ENCODE data around the gene STOML2. TPM values are rescaled to one million over a fixed set of nuclear protein-coding genes. Genes with fewer than 3 reads are reported as not detected.

The STOML2 gene
- total RNA-seq, 5 donors from 2014 or later (not counting 1 experiment from before 2014, with no cell fraction given) = 35.8 to 58.2 (median 53.7) TPM

DNA sequence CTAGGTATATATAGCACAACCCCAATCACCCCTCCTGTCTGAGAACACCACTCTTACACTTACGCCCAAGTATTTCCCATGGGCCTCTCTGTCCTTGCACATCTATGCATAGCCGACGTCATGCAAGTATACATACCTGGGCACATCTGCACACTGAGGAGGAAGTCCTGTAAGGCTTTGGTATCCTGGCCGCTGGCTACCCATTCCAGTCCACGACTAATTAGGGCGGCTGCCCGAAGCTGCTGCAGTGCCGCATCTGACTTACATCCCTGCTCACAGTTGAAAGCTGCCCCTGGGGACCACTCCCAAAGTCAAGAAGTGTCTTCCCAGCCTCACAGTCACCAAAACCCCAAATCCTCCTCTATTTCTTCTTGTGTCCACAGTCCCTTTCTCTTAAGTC, 28.1 kb downstream of the STOML2 start:
- no peak for DNase-seq
- Histone ChIP-seq H3K36me3 (ENCODE audit: control insufficient read depth in 2 of 2, extremely low read depth in 1 of 2, insufficient read depth in 1 of 2, low read length in 1 of 2) (peaks cover 3 to 4% of the 10 kb centered on the region in 2 donors), H3K4me3 (ENCODE audit: control insufficient read depth in 1 of 2, extremely low read depth in 1 of 2, low read length in 1 of 2) (no peak overlapping the region), H3K4me1 (ENCODE audit: control insufficient read depth in 1 of 2, extremely low read depth in 1 of 2, insufficient read depth in 2 of 2, low read length in 2 of 2) (peaks cover 22 to 36% of the 10 kb centered on the region in 2 experiments), H3K27ac (ENCODE audit: low read length) (no peak overlapping the region), H3K9me3 (no peaks in the 10 kb centered on the region), H3K27me3 (replicated peaks in 1 of 2; ENCODE audit: control insufficient read depth in 2 of 2, extremely low read depth in 1 of 2, insufficient read depth in 2 of 2, low read length in 1 of 2) (no peaks in the 10 kb centered on the region)
- Mint-ChIP-seq H3K27ac (no peak overlapping the region), H3K27me3 (no peaks in the 10 kb centered on the region), H3K4me1 (peaks cover 33 to 46% (median 44%) of the 10 kb centered on the region in 3 donors), H3K36me3 (peaks cover 5% of the 10 kb centered on the region), H3K9me3 (no peaks in the 10 kb centered on the region), H3K4me3 (no peak overlapping the region)
- POLR2A ChIA-PET = no interaction called here
- CTCF ChIA-PET = no interaction called here
- ATAC-seq (replicated peaks in 1 of 4) = no peak
- 100% methylated on average over 5 of the region's 8 CpGs for WGBS (ENCODE audit: insufficient coverage)

GRCh38 chr9:35074141-35074540, 28.8 kb downstream of the STOML2 start:
- H3K4me1 Mint-ChIP-seq = peaks cover 38 to 51% (median 50%) of the 10 kb centered on the region in 3 donors
- Histone ChIP-seq H3K4me1 (ENCODE audit: control insufficient read depth in 1 of 2, extremely low read depth in 1 of 2, insufficient read depth in 2 of 2, low read length in 2 of 2) (peaks cover 20 to 38% of the 10 kb centered on the region in 2 experiments), H3K36me3 (ENCODE audit: control insufficient read depth in 2 of 2, extremely low read depth in 1 of 2, insufficient read depth in 1 of 2, low read length in 1 of 2) (peaks cover 3 to 6% of the 10 kb centered on the region in 2 donors), H3K9me3 (no peaks in the 10 kb centered on the region), H3K27me3 (replicated peaks in 1 of 2; ENCODE audit: control insufficient read depth in 2 of 2, extremely low read depth in 1 of 2, insufficient read depth in 2 of 2, low read length in 1 of 2) (no peaks in the 10 kb centered on the region), H3K27ac (ENCODE audit: low read length) (no peak overlapping the region), H3K4me3 (ENCODE audit: control insufficient read depth in 1 of 2, extremely low read depth in 1 of 2, low read length in 1 of 2) (no peak overlapping the region)
- H3K4me3 Mint-ChIP-seq = no peak overlapping the region
- H3K27me3 Mint-ChIP-seq = no peaks in the 10 kb centered on the region
- no peak for ATAC-seq (replicated peaks in 1 of 4)
- 100% methylated on average over 2 of the region's 6 CpGs for WGBS (ENCODE audit: insufficient coverage)
- H3K36me3 Mint-ChIP-seq = peaks cover 5% of the 10 kb centered on the region
- DNase-seq = no peak
- ChIA-PET CTCF (no interaction called here), POLR2A (no interaction called here)
- H3K27ac Mint-ChIP-seq = no peak overlapping the region
- H3K9me3 Mint-ChIP-seq = no peaks in the 10 kb centered on the region

DNA sequence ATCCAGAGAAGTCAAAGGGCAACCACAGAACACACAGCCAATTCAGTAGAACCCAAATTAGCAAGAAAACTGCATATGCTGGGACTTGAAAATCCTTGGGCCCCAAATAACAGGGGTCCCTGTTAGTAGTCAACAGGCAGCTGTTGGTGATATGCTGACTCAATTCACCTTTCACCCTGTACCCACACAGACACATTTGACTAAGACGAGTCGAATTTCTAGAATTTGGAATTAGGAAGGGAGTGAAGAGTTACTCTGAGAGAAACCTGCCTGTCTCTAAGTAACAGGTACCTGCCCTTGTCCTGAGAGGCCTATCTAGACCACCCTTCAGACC, 29.7 kb downstream of the STOML2 start:
- no peaks in the 10 kb centered on the region for H3K9me3 Mint-ChIP-seq
- peak overlapping the region in 1 of 2 donors; percentile 75 for H3K4me3 ChIP-seq (ENCODE audit: control insufficient read depth in 1 of 2, extremely low read depth in 1 of 2, low read length in 1 of 2)
- CTCF ChIA-PET = no interaction called here

GRCh38 chr9:35072461-35073278, 30.3 kb downstream of the STOML2 start, which contains the start of gene VCP:
Gene VCP, minus strand, starts transcription at chr9:35072625. Its CDS starts 272 bp downstream, at chr9:35072353.
- peaks cover 15 to 44% of the 10 kb centered on the region in 2 experiments for H3K4me1 ChIP-seq (ENCODE audit: control insufficient read depth in 1 of 2, extremely low read depth in 1 of 2, insufficient read depth in 2 of 2, low read length in 2 of 2)
- H3K4me1 Mint-ChIP-seq = peaks cover 42 to 51% (median 50%) of the 10 kb centered on the region in 3 donors
- peaks cover 11% of the 10 kb centered on the region for H3K36me3 Mint-ChIP-seq
- peak within 1 kb of the TSS; percentile 94 to 95 for H3K27ac Mint-ChIP-seq
- no peaks in the 10 kb centered on the region for H3K9me3 Mint-ChIP-seq
- ChIA-PET POLR2A (interaction anchor here in 1 of 2 donors (0.6 to 0.8 kb wide), 3 partner anchors 19 to 709 kb away, joined by 4 to 5 read pairs (median 4); partner anchors contain the start of gene DNAJB5), CTCF (interaction anchor here (0.6 to 2.6 kb wide), 8 partner anchors 21 to 531 kb away, joined by 3 to 17 read pairs (median 4); partner anchors contain the start of gene PIGO (in 1 of the 2))
- H3K27me3 Mint-ChIP-seq = no peaks in the 10 kb centered on the region
- peak; percentile 91 to 93 (median 92) for ATAC-seq (replicated peaks in 1 of 4)
- WGBS (ENCODE audit: insufficient coverage) = 2% methylated on average over 48 of the region's 54 CpGs
- H3K27ac ChIP-seq (ENCODE audit: low read length) = peak within 1 kb of the TSS; percentile 87
- peaks cover 3 to 21% of the 10 kb centered on the region in 2 donors for H3K36me3 ChIP-seq (ENCODE audit: control insufficient read depth in 2 of 2, extremely low read depth in 1 of 2, insufficient read depth in 1 of 2, low read length in 1 of 2)
- H3K27me3 ChIP-seq (replicated peaks in 1 of 2; ENCODE audit: control insufficient read depth in 2 of 2, extremely low read depth in 1 of 2, insufficient read depth in 2 of 2, low read length in 1 of 2) = no peaks in the 10 kb centered on the region
- H3K4me3 Mint-ChIP-seq = peak within 1 kb of the TSS; percentile 87 to 91 (median 91)
- H3K9me3 ChIP-seq = no peaks in the 10 kb centered on the region
- peak; percentile 85 to 98 (median 97) for DNase-seq
- H3K4me3 ChIP-seq (ENCODE audit: control insufficient read depth in 1 of 2, extremely low read depth in 1 of 2, low read length in 1 of 2) = peak within 1 kb of the TSS; percentile 75 to 85

More for the DNA sequence above, 29.7 kb downstream of the STOML2 start:
- ATAC-seq (replicated peaks in 1 of 4) = no peak
- H3K27me3 Mint-ChIP-seq = no peaks in the 10 kb centered on the region
- POLR2A ChIA-PET = no interaction called here
- H3K36me3 Mint-ChIP-seq = peaks cover 5% of the 10 kb centered on the region
- no peaks in the 10 kb centered on the region for H3K9me3 ChIP-seq
- H3K4me1 Mint-ChIP-seq = peaks cover 38 to 51% (median 50%) of the 10 kb centered on the region in 3 donors
- peak overlapping the region; percentile 87 for H3K27ac ChIP-seq (ENCODE audit: low read length)
- H3K36me3 ChIP-seq (ENCODE audit: control insufficient read depth in 2 of 2, extremely low read depth in 1 of 2, insufficient read depth in 1 of 2, low read length in 1 of 2) = peaks cover 3 to 15% of the 10 kb centered on the region in 2 donors
- H3K27ac Mint-ChIP-seq = peak overlapping the region; percentile 94 to 95
- H3K4me1 ChIP-seq (ENCODE audit: control insufficient read depth in 1 of 2, extremely low read depth in 1 of 2, insufficient read depth in 2 of 2, low read length in 2 of 2) = peaks cover 15 to 39% of the 10 kb centered on the region in 2 experiments
- WGBS (ENCODE audit: insufficient coverage) = no CpG with 5 or more reads among the region's 2 CpGs
- H3K4me3 Mint-ChIP-seq = peak overlapping the region; percentile 87 to 91 (median 91)
- H3K27me3 ChIP-seq (replicated peaks in 1 of 2; ENCODE audit: control insufficient read depth in 2 of 2, extremely low read depth in 1 of 2, insufficient read depth in 2 of 2, low read length in 1 of 2) = no peaks in the 10 kb centered on the region
- DNase-seq = no peak

GRCh38 chr9:35071814-35072460, 31.0 kb downstream of the STOML2 start:
- Histone ChIP-seq H3K4me1 (ENCODE audit: control insufficient read depth in 1 of 2, extremely low read depth in 1 of 2, insufficient read depth in 2 of 2, low read length in 2 of 2) (peaks cover 15 to 46% of the 10 kb centered on the region in 2 experiments), H3K9me3 (no peaks in the 10 kb centered on the region), H3K27ac (ENCODE audit: low read length) (peak overlapping the region; percentile 87), H3K27me3 (replicated peaks in 1 of 2; ENCODE audit: control insufficient read depth in 2 of 2, extremely low read depth in 1 of 2, insufficient read depth in 2 of 2, low read length in 1 of 2) (no peaks in the 10 kb centered on the region), H3K4me3 (ENCODE audit: control insufficient read depth in 1 of 2, extremely low read depth in 1 of 2, low read length in 1 of 2) (peak overlapping the region; percentile 75 to 85), H3K36me3 (ENCODE audit: control insufficient read depth in 2 of 2, extremely low read depth in 1 of 2, insufficient read depth in 1 of 2, low read length in 1 of 2) (peaks cover 3 to 28% of the 10 kb centered on the region in 2 donors)
- ATAC-seq (replicated peaks in 1 of 4) (peak; percentile 56 to 62 (median 60)), DNase-seq (peak; percentile 29 to 80 (median 63))
- peaks cover 18% of the 10 kb centered on the region for H3K36me3 Mint-ChIP-seq
- ChIA-PET CTCF (interaction anchor here (0.6 to 2.6 kb wide), 14 partner anchors 8 to 587 kb away, joined by 3 to 17 read pairs (median 4); partner anchors contain the start of genes ATOSB (in 1 of the 2), FANCG (in 1 of the 2) and PIGO (in 1 of the 2)), POLR2A (interaction anchor here (0.6 to 2.0 kb wide), 5 partner anchors 8 to 967 kb away, joined by 3 to 11 read pairs (median 5); partner anchors contain the start of genes DNAJB5 (in 1 of the 2) and FANCG (in 1 of the 2))
- H3K27me3 Mint-ChIP-seq = no peaks in the 10 kb centered on the region
- peak overlapping the region; percentile 94 to 95 for H3K27ac Mint-ChIP-seq
- peaks cover 48 to 56% (median 50%) of the 10 kb centered on the region in 3 donors for H3K4me1 Mint-ChIP-seq
- WGBS (ENCODE audit: insufficient coverage) = under 1% methylated on average over 74 of the region's 79 CpGs
- H3K4me3 Mint-ChIP-seq = peak overlapping the region; percentile 87 to 91 (median 91)
- H3K9me3 Mint-ChIP-seq = no peaks in the 10 kb centered on the region

Measured in T-cell (primary cell).